DOHH2 (cell line): Measurements from ENCODE around the gene FUT3.

ENCODE experiments used
- CTCF ChIP-seq: fragments of 200-600 bp; sonication (generic); IDR thresholded peaks from one replicate; pipeline ENCODE4 v1.5.1; 2014; ENCODE audit warnings: antibody characterized with exemption, mild to moderate bottlenecking, low read depth, low read length; ENCODE audit not compliant: poor library complexity, severe bottlenecking
- EZH2phosphoT487 ChIP-seq: fragments of 200-600 bp; sonication (generic); IDR thresholded peaks from 2 replicates; pipeline ENCODE4 v1.6.1; 2017; ENCODE audit warnings: borderline replicate concordance, mild to moderate bottlenecking, antibody characterized with exemption, low read length, moderate library complexity, mixed read lengths

GRCh38 chr19:5891572-5891937, 40.3 kb upstream of the FUT3 start:
- TF ChIP-seq CTCF (no peak), EZH2phosphoT487 (no peak)
